ENCODE measurements around the gene FHOD1. TPM values are rescaled to one million over a fixed set of nuclear protein-coding genes. Genes with fewer than 3 reads are reported as not detected.
A peak's percentile ranks its signal among the peaks of the same experiment; 100 is the strongest.

FHOD1 gene
- total and polyA plus RNA-seq, 2 donors (not counting 1 experiment from before 2014, with no cell fraction given): 46.3 to 46.9 TPM

DNA sequence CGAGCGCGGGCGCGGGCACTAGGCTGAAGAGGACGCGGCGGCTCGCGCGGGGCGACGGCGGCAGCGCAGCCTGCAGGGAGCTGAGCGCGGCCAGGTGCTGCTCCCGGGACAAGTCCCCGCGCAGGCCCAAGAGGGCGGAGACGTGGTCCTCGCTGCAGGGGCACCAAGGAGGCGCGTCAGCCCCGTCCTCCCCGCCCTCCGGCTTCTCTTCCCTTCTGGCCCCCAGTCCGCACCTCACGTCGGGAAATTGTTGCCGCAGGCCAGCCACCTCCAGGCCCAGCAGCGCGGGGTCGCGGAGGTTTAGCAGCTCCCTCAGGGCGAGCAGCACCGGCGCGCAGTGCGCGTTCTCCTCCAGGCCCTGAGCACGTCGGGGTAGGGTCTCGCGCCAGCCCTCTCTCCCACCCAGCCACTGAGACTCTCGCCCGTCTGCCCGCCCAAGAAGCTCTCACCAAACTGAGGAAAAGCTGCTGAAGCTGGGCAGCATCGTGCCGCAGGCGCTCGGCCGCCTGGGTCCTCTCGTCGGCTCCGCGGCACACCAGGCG is 62.8 kb downstream of the FHOD1 start:
- peaks cover 11% of the 10 kb centered on the region for H3K27me3 Mint-ChIP-seq
- Histone ChIP-seq H3K4me1 (ENCODE audit: control insufficient read depth in 2 of 2, insufficient read depth in 2 of 2, low read length in 2 of 2) (peaks cover 20 to 22% of the 10 kb centered on the region in 2 donors), H3K27ac (ENCODE audit: low read length in 2 of 2) (no peak overlapping the region), H3K9me3 (ENCODE audit: control extremely low read depth in 1 of 3, control insufficient read depth in 2 of 3, insufficient read depth in 1 of 3, low read length in 2 of 3) (peaks cover 0 to 3% (median 0%) of the 10 kb centered on the region in 3 donors), H3K36me3 (replicated peaks in 1 of 2; ENCODE audit: control extremely low read depth in 1 of 2, control insufficient read depth in 1 of 2, extremely low read depth in 1 of 2, insufficient read depth in 2 of 2, low read length in 1 of 2) (no peaks in the 10 kb centered on the region), H3K79me2 (ENCODE audit: control insufficient read depth, insufficient read depth, low read length) (no peaks in the 10 kb centered on the region), H2AFZ (ENCODE audit: insufficient read depth, low read depth, low read length, poor library complexity, severe bottlenecking) (peak overlapping the region; percentile 88), H3K27me3 (replicated peaks in 1 of 4; ENCODE audit: control extremely low read depth in 1 of 4, control insufficient read depth in 3 of 4, insufficient read depth in 4 of 4, low read length in 3 of 4) (peaks cover 0 to 34% (median 6%) of the 10 kb centered on the region in 4 experiments), H3K9ac (ENCODE audit: low read length) (peak overlapping the region; percentile 86), H3K4me3 (ENCODE audit: control extremely low read depth in 1 of 5, extremely low read depth in 1 of 5, insufficient read depth in 1 of 5, low read depth in 2 of 5, low read length in 4 of 5) (peak overlapping the region in 4 of 5 experiments; percentile 66 to 95 (median 72)), H4K20me1 (ENCODE audit: control insufficient read depth, insufficient read depth, low read length, poor library complexity, severe bottlenecking) (no peaks in the 10 kb centered on the region), H3K4me2 (replicated peaks; ENCODE audit: low read depth, low read length, poor library complexity, severe bottlenecking) (peak overlapping the region; percentile 99)
- H3K4me1 Mint-ChIP-seq: peaks cover 13% of the 10 kb centered on the region
- ATAC-seq (ENCODE audit: low read depth) (no peak), DNase-seq (no peak)
- peak overlapping the region; percentile 93 for H3K4me3 Mint-ChIP-seq
- no peak for TF ChIP-seq EZH2 (IDR thresholded peaks at IDR 0.05; ENCODE audit: borderline replicate concordance, insufficient read depth, low read depth, low read length, poor library complexity, severe bottlenecking)
- TF ChIP-seq, protein P1, sequence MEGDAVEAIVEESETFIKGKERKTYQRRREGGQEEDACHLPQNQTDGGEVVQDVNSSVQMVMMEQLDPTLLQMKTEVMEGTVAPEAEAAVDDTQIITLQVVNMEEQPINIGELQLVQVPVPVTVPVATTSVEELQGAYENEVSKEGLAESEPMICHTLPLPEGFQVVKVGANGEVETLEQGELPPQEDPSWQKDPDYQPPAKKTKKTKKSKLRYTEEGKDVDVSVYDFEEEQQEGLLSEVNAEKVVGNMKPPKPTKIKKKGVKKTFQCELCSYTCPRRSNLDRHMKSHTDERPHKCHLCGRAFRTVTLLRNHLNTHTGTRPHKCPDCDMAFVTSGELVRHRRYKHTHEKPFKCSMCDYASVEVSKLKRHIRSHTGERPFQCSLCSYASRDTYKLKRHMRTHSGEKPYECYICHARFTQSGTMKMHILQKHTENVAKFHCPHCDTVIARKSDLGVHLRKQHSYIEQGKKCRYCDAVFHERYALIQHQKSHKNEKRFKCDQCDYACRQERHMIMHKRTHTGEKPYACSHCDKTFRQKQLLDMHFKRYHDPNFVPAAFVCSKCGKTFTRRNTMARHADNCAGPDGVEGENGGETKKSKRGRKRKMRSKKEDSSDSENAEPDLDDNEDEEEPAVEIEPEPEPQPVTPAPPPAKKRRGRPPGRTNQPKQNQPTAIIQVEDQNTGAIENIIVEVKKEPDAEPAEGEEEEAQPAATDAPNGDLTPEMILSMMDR (IDR thresholded peaks at IDR 0.05): no peak
- H3K9me3 Mint-ChIP-seq (ENCODE audit: insufficient read depth): no peaks in the 10 kb centered on the region
- CTCF ChIA-PET: interaction anchor here (0.7 to 2.5 kb wide), 25 partner anchors 8 to 240 kb away, joined by 3 to 27 read pairs (median 5); partner anchors contain the start of genes FBXL8, FHOD1, NOL3 and SLC9A5
- 12% methylated on average over 54 of the region's 59 CpGs for WGBS (ENCODE audit: insufficient coverage)
- intact Hi-C loops (cut with micrococcal nuclease): loop anchor here (1.0 to 2.0 kb wide), 3 partner anchors 62 to 237 kb away; partner anchors contain the start of genes FHOD1 and PHAF1
- H3K27ac Mint-ChIP-seq: peak overlapping the region; percentile 50
- POLR2A ChIA-PET: interaction anchor here (0.6 kb wide), 1 partner anchor 57 kb away, joined by 3 read pairs; no protein-coding TSS in a partner anchor

Data from B cell (primary cell).